Suppressor macrophage treated with lipopolysaccharide for 4 hours (primary cell): ENCODE results near the gene BTD.
A peak's percentile ranks its signal among the peaks of the same experiment; 100 is the strongest.
"Not testable (repeated sequence)": the region's sequence is repeated elsewhere in the genome, so short reads cannot be mapped to it uniquely, and the experiment has no call there.

Source experiments
- DNase-seq: peaks from one replicate; pipeline ENCODE4 v3.0.0-alpha.2; 2020

BTD gene, protein sequence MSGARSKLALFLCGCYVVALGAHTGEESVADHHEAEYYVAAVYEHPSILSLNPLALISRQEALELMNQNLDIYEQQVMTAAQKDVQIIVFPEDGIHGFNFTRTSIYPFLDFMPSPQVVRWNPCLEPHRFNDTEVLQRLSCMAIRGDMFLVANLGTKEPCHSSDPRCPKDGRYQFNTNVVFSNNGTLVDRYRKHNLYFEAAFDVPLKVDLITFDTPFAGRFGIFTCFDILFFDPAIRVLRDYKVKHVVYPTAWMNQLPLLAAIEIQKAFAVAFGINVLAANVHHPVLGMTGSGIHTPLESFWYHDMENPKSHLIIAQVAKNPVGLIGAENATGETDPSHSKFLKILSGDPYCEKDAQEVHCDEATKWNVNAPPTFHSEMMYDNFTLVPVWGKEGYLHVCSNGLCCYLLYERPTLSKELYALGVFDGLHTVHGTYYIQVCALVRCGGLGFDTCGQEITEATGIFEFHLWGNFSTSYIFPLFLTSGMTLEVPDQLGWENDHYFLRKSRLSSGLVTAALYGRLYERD

DNA sequence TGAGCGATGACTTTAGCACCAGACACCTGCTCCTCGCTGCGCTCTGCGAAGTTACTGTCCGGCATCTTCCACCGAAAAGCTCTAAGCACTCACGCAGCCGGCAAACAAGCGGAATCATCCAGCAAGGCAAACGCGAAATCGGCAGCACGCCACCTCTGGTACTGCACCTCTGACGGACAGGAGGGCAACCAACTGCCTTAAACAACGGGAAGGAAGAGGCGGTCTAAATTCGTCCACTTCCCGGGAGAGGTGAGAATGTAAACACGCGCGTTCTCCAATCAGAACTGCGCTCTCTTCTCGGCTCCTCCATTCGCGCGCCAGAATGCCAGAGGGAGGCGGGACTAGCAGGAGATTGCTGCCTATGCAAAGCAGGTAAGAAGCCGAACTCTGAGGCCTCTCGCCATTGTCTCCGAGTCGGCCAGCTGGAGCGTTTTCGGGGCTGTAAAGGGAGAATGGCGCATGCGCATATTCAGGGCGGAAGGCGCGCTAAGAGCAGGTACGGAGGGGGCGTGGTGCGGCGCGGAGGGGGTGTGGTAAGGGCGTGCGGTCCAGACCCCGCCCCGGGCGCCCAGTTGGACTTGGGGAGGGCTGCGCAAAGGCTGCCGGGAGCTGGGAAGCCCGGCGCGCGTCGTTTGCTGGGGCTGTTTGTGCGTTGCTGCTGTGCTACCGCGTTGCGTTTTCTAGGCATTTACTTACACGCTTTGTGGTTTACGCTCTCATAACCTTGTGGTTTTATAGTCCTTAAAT, at the start of gene BTD, which contains the start of gene HACL1:
BTD (plus strand) TSS at position 347 of the 747 bp plus-strand sequence. CDS start 33,695 bp downstream, outside the sequence.
HACL1 (minus strand) TSS at position 171 of the 747 bp plus-strand sequence; CDS start at position 65, 106 bp downstream.
- peak; percentile 98 for DNase-seq

DNA sequence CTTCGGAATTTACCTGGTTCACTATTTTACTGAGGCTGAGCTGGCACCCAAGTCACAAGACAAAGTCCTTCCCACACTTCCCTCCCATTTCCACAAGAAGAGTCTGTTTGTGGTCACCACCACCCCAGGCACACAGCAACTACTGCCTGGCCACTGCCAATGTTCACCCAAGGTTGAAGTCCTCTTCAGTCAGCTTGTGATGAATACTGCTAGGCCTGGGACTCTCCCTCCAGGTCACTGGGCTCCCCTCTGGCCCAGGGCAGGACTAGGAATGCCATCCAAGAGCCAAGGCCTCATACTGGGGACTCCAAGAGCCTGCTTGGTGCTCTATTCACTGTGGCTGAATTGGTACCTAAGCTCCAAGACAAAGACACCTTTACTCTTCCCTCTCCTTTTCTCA, 49.6 kb upstream of the BTD start:
- DNase-seq = no peak

DNA sequence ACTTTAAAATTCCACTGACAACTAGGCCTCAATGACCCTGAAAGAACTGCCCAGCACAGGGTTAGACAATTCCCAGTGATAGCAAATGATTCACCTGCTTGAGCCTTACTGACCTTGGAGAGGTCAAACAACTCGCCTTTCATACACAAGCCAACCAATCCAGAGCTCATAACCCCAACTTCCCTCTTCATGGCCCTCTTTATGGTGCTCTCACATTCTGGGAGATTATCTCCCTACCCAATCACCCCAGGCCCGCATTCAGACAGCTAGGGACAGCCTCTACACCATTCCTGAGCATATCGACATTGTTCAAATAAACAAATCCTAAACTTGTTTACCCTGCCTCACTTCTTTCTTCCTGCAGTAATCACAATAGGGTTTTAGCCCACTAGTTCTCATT, 47.8 kb upstream of the BTD start:
- no peak for DNase-seq

DNA sequence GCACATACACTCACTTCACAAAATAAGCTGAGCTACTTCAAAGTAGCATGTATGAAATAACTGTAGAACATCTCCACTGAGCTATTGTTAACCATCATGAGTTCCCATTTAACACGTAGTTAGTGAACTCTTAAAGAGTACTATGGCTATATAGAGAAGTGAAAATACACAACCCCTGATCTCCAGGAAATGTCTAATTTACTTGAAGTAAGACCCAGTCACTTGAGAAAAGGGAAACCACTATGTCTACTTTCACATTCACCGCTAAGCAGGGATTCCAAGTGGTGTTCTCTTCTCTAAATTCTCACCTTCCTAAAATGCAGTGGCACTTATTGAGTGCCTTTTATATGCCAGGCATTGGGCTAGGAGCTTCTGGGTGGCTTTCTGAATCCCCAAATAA, 45.0 kb upstream of the BTD start:
- DNase-seq = peak; percentile 95

DNA sequence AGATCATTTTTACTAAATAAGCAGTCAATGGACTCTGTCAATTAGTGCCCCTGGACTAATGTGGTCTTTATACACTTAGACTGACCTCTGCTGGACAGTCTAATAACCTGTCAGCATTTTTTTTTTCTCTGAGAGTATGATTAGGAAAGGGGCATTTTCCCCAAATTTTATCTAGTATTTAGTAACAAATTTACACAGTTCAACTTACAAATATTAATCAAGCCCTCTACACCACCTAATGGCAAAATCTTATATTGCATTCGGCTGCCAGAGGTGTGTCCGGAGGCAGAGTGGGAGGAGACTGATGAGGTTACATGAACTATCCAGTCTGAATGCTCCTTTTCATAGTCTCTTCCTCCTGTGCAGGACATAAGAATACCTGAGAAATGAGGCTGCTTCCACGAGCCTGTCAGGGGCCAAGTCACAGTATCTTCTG, 44.0 kb upstream of the BTD start:
- peak; percentile 86 for DNase-seq

DNA sequence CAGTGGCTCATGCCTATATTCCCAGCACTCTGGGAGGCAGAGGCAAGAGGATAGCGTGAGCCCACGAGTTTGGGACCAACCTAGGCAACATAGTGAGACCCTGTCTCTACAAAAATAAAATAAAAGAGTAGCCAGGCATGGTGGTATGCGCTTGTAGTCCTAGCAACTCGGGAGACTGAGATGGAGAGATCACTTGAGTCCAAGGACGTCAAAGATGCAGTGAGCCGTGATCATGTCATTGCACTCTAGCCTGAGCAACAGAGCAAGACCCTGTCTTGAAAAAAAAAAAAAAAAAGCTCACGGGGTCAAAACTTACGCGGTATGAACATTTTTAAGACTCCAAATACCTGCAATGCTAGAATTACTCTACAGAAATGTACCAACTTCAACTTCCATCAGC, 43.0 kb upstream of the BTD start:
- DNase-seq = no peak

DNA sequence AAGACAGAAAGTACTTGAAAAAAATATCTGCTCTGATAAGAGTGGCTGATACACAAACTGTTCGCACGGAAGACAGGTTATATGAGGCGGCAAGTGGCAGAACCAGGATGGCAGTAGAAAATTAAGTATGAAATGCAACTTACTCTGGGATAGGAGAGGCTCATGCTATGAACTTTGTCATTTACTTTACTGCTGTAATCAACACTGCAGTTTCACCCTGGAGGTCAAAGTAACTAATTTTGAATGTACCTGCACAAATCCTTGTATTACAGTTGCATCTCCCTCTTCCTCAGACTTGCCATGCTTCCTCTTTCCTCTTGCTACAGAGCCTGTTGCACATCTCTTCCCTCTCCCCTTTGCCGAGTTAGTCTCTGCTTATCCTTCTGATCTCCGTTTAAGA, 39.0 kb upstream of the BTD start:
- DNase-seq = no peak

DNA sequence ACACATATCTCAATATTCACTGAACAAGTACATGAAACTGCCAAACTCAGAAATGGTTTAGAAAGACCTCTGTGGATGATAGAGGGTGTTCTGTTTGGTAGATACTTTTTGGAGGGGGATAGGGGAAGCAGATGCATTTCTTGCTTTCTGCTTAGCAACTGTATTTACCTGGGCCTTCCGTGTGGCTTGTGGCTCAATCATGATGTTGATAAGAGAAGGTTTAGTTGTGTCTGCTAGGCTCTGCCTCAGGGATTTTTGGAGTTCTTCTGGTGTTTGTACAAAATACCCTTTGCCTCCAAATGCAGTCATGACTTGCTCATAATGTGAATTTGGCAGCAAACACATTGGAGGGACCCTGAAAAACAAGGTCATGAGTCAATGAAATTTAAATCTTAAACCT, 38.4 kb upstream of the BTD start:
- no peak for DNase-seq

DNA sequence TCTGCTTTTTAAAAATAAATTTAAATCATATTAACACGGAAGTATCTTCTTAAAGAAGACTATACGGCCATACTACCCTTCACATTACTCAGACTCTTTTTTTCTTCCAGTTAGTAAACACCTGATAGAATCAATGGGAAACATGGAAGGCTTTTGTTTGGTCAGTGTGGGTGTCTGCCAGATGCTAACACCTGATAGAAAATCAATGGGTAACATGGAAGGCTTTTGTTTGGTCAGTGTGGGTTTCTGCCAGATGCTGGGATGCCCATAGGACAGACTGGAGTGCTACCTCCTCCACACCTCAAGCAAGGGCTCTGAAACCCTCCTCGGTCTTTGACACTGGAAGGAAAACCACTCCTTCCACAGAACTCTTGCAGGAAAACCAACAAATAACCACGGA, 29.4 kb upstream of the BTD start:
- DNase-seq = no peak

DNA sequence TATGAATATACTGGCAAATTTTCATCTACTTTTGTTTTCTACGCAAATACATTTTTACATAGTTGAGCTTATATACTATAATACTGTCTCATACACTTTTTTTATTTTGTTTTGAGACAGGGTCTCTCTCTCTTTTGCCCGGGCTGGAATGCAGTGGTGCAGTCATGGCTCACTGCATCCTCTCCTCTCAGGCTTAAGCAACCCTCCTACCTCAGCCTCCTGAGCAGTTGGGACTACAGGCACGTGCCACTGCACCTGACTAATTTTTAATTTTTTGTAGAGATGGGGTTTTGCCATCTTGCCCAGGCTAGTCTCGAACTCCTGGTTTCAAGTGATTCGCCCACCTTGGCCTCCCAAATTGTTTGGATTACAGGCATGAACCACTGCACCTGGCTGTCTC, 26.1 kb upstream of the BTD start:
- DNase-seq = no peak

DNA sequence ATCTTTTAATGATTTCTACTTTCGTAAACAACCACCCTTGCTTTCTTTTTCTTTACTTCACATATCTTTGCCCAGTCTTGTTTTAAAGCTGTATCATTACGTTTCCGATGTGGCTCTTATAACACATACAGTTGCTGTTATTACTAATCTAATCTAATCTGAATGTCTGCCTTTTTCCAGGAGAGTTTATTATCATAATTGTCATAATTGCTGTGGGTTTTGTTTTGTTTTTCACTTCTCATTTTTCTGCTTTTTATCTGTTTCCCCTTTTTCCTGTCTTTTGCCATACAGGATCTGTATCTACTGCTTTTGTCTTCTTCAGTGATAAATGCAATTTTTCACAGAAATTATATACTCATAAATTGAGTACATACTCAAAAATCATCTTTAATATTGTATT, 25.1 kb upstream of the BTD start:
- DNase-seq = peak; percentile 43

DNA sequence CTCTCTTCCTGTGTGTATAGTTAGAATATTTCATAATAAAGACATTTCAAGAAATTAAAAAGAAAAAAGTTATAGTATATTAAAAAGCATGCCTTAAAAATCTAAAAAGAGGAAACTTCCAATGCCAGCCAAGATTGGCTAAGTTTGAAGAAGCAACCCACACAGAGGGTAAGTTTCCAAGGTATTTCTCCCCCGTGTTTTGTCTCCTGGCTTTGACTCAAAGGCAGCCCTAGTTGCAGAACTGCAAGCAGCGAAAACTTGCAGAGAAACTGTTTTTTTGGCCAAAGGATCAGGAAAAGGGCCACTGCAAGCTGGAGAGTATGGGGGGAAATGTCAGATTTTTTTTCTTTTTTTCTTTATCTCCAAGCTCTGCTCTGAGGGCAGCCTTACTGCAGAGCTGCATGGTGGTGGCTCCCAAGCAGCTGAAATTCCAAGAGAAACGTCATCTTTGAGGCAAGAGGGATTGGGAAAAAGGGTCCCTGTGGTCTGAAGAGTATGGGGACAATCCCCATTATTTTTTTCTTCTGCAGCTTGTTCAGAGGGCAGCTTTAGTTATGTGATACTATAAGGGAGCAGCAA, 23.2 kb upstream of the BTD start:
- DNase-seq = peak; percentile 40

DNA sequence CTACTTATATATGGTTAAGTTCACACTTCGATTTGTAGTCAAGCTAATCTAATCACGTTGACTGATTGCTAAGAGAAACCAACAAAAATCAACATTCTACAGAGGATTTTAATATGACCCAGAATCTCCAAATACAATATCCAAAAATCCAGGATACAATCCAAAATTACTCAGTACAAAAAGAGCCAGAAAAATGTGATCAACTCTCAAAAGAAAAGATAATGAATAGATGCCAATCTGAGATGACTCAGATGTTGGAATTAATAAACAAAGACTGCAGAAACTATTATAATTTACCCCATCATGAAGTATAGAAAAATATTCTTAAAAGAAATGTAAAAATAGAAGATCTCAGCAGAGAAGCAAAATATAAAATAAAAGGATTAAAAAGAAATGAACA, 22.5 kb upstream of the BTD start:
- DNase-seq = no peak

DNA sequence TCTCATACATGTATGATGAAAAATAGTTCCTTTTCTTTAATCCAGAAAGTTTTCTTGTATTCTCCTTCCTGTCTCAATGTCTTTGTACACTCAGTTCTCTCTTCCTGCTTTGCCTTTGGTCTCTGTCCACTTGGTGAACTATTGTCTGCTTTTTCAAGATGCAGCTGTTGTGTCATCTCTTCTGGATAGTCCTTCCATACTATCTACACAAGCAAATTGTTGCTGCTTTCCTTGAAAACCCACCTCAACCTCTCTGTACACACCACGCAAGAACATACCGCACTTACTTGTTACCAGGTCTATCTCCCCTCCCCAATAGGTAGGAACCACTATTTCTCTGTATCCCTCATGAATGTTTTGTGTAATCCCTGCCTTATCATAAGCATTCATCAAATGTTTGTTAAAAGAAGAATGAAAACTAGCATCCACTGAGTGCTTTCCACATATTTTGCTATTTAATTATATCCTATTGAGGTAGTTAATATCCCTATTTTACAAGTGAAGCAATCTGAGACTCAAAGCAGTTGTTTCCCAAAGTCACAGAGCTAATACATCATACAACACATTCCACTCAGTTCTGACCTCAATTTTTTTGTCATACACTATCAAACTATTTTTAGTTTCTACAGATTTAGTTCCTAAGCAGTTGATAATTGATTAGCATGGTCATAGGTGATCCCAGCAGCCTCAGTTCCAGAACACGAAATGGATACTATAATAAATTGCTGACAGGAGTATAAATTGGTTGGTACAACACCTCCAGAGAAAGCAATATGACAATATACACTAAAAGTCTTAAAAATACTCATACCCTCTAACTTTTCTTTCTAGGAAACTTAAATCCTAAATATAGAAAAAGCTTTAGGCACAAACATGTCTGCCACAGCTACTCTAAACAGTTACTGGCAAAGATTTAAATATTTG, 19.8 kb upstream of the BTD start:
- no peak for DNase-seq

DNA sequence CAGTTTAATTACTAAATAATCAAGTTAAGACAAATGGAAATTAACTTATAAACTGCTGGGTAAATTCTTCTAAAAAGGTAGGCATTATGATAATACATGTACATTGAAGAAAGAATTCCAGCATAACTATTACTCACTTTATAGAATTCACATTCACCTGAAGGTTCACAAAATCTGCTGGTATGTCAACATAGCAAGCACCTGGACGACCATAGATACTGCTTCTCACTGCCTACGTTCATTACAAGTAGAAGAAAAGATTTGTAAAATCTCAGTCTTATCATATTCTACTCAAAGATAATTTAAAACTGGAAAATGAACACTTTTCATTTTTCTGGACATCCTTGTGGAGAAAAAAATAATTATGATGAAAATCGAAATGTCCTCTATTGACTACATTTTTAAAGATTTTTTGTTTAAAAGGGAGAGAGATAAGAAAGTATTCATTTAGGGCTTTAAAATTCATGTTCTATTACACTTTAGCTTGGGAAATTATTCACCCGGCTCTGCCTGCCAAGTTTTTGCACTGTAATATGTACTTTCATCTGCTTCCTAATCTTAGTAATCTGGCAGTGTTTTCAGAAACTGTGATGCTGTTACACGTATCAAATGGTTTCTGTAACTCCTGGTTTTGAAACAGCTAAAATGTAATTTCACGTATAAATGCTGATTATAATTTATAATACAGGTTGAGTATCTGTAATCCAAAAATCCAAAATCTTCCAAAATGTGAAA, 16.3 kb upstream of the BTD start:
- no peak for DNase-seq

DNA sequence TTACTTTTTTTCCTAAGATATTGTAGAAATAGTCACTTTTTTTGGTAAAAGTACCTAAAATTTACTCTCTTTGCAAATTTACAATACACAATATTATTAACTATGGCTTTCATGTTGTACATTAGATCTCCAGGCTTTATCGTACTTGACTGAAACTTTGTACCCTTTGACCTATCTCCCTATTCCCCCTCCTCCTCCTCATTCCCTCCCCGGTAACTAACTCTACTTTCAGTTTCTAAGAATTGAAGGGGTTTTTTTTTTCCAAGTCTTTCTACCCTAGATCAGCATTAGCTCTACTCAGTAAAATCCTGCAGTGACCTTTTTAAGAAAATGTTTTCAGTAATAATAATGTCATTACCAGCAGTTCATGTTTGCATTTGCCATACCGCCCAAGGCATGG, 10.3 kb upstream of the BTD start:
- no peak for DNase-seq

DNA sequence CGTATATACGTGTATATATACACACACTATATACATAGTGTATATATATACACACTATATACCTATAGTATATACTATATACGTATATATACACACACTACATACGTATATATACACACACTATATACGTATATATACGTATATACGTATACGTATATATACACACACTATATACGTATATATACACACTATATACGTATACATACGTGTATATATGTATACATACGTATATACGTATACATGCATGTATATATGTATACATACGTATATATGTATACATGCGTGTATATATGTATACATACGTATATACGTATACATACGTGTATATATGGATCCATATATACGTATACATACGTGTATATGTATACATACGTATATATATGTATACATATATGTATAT, 9.6 kb upstream of the BTD start:
- DNase-seq = no peak

DNA sequence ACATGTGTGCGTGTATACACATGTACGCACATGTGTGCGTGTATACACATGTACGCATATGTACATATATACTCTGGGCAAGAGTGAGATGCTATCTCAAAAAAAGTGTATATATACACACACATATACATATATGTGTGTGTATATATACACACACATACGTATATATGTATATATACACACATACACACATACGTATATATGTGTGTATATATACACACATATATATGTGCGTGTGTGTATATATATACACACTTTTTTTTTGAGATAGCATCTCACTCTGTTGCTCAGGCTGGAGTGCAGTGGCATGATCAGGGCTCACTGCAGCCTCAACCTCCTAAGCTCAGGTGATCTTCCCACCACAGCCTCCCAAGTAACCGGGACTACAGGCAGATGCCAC, 8.6 kb upstream of the BTD start:
- no peak for DNase-seq

DNA sequence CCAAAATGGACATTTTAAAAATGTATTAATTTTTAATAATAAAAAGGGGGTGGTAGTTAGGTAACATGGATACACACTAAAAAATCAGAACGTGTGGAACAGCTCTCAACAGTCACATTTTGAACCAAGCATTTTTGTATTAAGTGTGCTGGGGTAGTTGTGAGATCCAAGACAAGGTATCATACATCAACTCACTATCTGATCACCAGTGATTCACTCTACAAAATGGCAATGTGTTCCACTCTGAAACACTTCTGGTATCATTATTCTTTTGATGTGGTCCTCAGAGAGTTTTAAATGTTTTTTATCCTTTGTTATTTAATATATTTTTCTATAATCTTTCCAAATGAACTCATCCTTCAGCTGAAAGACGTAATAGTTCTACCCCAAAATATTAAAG, 5.6 kb upstream of the BTD start:
- DNase-seq = no peak

DNA sequence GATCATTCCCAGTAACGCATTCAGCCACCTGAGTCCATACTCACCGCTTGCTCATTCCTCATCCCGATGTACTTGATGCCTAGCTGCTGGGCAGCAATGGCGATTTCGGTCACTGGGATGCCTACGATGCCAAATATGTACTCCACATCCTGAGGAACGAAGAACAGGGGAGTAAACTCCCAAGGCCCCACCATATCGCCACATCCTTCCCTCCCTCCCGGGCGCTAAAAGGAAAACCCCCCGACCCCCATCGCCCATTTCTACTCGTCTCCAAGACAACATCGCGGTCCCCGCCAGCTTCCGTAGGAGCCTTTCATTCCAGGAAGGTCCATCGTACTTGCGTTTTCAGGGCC, 523 bp upstream of the BTD start:
- no peak for DNase-seq

DNA sequence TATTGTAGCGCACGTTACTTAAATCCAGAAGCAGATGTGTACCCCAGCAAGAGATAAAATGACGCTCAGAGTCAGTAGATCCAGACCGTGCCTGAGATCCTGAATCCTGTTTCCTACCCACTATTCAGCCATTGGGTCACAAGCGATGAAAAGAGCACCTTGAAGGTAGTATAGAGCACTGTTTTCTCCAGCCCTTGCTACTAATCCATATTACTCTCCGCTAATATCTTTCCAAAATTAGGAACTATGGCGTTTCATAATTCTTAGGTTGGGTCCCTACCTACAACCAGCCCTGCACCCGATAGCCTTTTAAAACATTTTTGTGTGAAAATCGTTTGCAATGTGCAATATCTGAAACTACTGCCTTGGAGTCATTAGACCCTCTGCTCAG, 596 bp downstream of the BTD start:
- DNase-seq = no peak

DNA sequence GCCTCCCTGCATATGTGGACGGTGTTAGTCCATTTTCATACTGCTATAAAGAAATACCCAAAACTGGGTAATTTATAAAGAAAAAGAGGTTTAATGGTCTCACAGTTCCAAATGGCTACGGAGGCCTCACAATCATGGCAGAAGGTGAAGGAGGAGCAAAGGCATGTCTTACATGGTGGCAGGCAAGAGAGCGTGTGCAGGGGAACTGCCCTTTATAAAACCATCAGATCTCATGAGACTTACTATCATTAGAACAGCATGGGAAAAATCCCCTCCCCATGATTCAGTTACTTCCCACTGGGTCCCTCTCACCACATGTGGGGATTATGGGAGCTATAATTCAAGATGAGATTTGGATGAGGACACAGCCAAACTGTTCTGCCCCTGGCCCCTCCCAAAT, 1.3 kb downstream of the BTD start:
- DNase-seq = not testable (repeated sequence)
